ENCODE results near the gene ELFN1. TPM values are rescaled to one million over a fixed set of nuclear protein-coding genes. Genes with fewer than 3 reads are reported as not detected.
A peak's percentile ranks its signal among the peaks of the same experiment; 100 is the strongest.

The ELFN1 gene
- total and polyA plus RNA-seq, 9 of the 15 experiments (the other 6 are each of a cell fraction or from before 2014, with no cell fraction given) = 0.04 to 0.64 (median 0.18) TPM; not detected in 2

- TF ChIP-seq HDAC3 (IDR thresholded peaks at IDR 0.05; ENCODE audit: borderline replicate concordance, partially characterized antibody) = no peak
- TF ChIP-seq KLF10 (CRISPR knock-in tag; IDR thresholded peaks at IDR 0.05) = no peak
- no peak for TF ChIP-seq SPI1 (IDR thresholded peaks at IDR 0.05; ENCODE audit: borderline replicate concordance, low read depth, low read length)
- TF ChIP-seq PHF21A (IDR thresholded peaks at IDR 0.05; ENCODE audit: borderline replicate concordance, low read depth) = no peak
- TF ChIP-seq RBM14 (IDR thresholded peaks at IDR 0.05; ENCODE audit: borderline replicate concordance, insufficient read depth, low read depth, low read length) = no peak
- TF ChIP-seq MAFK (IDR thresholded peaks at IDR 0.05; ENCODE audit: low read length) = no peak
- TF ChIP-seq ZC3H4 (CRISPR knock-in tag; IDR thresholded peaks at IDR 0.05; ENCODE audit: borderline replicate concordance) = no peak
- TF ChIP-seq TFAP4 (CRISPR knock-in tag; IDR thresholded peaks at IDR 0.05; ENCODE audit: borderline replicate concordance) = 0 out of 2 replicates have a peak, but pooled peaks have one; percentile 18
- TF ChIP-seq HEY1 (CRISPR knock-in tag; IDR thresholded peaks at IDR 0.05; ENCODE audit: borderline replicate concordance) = no peak
- no peak for TF ChIP-seq GABPB2 (CRISPR knock-in tag; conservative IDR thresholded peaks at IDR 0.05)
- no peak for TF ChIP-seq ZNF274 (IDR thresholded peaks at IDR 0.05; ENCODE audit: borderline replicate concordance, low read depth, low read length)
- no peak for TF ChIP-seq KDM2B (CRISPR knock-in tag; IDR thresholded peaks at IDR 0.05)
- TF ChIP-seq TSC22D4 (tag; IDR thresholded peaks at IDR 0.05) = no peak
- TF ChIP-seq MEIS2 (IDR thresholded peaks at IDR 0.05; ENCODE audit: partially characterized antibody) = peak; percentile 89
- TF ChIP-seq NFRKB (IDR thresholded peaks at IDR 0.05; ENCODE audit: low read depth) = peak; percentile 29; the same call in 1 of the 2 replicates
- TF ChIP-seq NEUROD1 (IDR thresholded peaks at IDR 0.05; ENCODE audit: borderline replicate concordance, low read depth, low read length, partially characterized antibody) = no peak
- no peak for TF ChIP-seq BDP1 (IDR thresholded peaks at IDR 0.05; ENCODE audit: insufficient read depth, insufficient read length)
- no peak for TF ChIP-seq TAL1 (IDR thresholded peaks at IDR 0.05)
- TF ChIP-seq SIX5 (IDR thresholded peaks at IDR 0.05; ENCODE audit: borderline replicate concordance in 1 of 2, insufficient read depth in 1 of 2, low read depth in 1 of 2, low read length in 2 of 2) = no peak
- no peak for TF ChIP-seq NCOA2 (IDR thresholded peaks at IDR 0.05; ENCODE audit: partially characterized antibody in 2 of 2)
- TF ChIP-seq MCM5 (IDR thresholded peaks at IDR 0.05; ENCODE audit: low read depth) = no peak
- TF ChIP-seq SMAD2 (IDR thresholded peaks at IDR 0.05; ENCODE audit: low read depth, low read length) = no peak
- TF ChIP-seq ZNF695 (CRISPR knock-in tag; IDR thresholded peaks at IDR 0.05) = no peak
- TF ChIP-seq THRB (CRISPR knock-in tag; conservative IDR thresholded peaks at IDR 0.05) = no peak
- TF ChIP-seq MECOM (CRISPR knock-in tag; IDR thresholded peaks at IDR 0.05) = no peak
- TF ChIP-seq FOXK2 (conservative IDR thresholded peaks at IDR 0.05 in 1 of 2, IDR thresholded peaks at IDR 0.05 in 1 of 2; ENCODE audit: low read depth in 2 of 2) = no peak
- TF ChIP-seq KLF1 (tag; IDR thresholded peaks at IDR 0.05) = no peak
- TF ChIP-seq RBM22 (IDR thresholded peaks at IDR 0.05; ENCODE audit: low read depth, low read length, poor library complexity, severe bottlenecking) = no peak
These were observed 72.7 kb downstream of the ELFN1 start (continued) for GRCh38 chr7:1742555-1743303.
